Fibroblast of the aortic adventitia (primary cell): ENCODE results near the gene TMEM82. TPM values are rescaled to one million over a fixed set of nuclear protein-coding genes. Genes with fewer than 3 reads are reported as not detected.

Experiments
- DNase-seq: peaks from one replicate; pipeline ENCODE4 v3.0.0-alpha.2; 2010; ENCODE audit warnings: low read depth
- H3K4me3 ChIP-seq: 2 replicates; pipeline ENCODE4 v1.5.1; 2011; ENCODE audit warnings: low read depth, mild to moderate bottlenecking, control low read depth, low read length, moderate library complexity
- total RNA-seq: library from RNA; depleted of rRNA; stranded (reverse); fragments of >200 nt; gene quantifications from 2 replicates; pipeline ENCODE4 v1.2.3, GENCODE V29; 2012; ENCODE audit warnings: low replicate concordance
- TF ChIP-seq, protein P1 (sequence below): IDR thresholded peaks from 2 replicates; pipeline ENCODE4 v1.5.1; 2011; ENCODE audit warnings: mild to moderate bottlenecking, low read length, control low read depth, inconsistent platforms; ENCODE audit not compliant: insufficient read depth

The TMEM82 gene
- total RNA-seq, 1 donor: not detected

DNA sequence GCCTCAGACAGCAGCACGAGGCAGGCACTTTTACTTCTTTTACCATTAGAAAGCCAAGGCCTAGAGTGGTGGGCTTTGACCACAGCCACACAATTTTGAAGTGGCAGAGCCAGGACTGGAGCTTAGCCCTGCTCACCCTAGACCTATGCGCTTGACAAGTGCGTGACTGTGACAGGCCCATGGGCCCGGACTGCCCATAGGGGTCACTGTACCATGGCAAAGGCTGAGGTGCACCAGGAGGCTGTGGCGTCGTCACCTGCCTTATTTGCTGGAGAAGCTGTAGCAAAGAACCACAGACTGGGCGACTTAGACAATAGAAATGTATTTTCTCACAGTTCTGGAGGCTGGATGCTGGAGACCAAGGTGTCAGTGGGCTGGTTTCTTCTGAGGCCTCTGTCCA lies 2.6 kb upstream of the TMEM82 start:
- TF ChIP-seq, protein P1, sequence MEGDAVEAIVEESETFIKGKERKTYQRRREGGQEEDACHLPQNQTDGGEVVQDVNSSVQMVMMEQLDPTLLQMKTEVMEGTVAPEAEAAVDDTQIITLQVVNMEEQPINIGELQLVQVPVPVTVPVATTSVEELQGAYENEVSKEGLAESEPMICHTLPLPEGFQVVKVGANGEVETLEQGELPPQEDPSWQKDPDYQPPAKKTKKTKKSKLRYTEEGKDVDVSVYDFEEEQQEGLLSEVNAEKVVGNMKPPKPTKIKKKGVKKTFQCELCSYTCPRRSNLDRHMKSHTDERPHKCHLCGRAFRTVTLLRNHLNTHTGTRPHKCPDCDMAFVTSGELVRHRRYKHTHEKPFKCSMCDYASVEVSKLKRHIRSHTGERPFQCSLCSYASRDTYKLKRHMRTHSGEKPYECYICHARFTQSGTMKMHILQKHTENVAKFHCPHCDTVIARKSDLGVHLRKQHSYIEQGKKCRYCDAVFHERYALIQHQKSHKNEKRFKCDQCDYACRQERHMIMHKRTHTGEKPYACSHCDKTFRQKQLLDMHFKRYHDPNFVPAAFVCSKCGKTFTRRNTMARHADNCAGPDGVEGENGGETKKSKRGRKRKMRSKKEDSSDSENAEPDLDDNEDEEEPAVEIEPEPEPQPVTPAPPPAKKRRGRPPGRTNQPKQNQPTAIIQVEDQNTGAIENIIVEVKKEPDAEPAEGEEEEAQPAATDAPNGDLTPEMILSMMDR: no peak
- DNase-seq: no peak
- no peak overlapping the region for H3K4me3 ChIP-seq

DNA sequence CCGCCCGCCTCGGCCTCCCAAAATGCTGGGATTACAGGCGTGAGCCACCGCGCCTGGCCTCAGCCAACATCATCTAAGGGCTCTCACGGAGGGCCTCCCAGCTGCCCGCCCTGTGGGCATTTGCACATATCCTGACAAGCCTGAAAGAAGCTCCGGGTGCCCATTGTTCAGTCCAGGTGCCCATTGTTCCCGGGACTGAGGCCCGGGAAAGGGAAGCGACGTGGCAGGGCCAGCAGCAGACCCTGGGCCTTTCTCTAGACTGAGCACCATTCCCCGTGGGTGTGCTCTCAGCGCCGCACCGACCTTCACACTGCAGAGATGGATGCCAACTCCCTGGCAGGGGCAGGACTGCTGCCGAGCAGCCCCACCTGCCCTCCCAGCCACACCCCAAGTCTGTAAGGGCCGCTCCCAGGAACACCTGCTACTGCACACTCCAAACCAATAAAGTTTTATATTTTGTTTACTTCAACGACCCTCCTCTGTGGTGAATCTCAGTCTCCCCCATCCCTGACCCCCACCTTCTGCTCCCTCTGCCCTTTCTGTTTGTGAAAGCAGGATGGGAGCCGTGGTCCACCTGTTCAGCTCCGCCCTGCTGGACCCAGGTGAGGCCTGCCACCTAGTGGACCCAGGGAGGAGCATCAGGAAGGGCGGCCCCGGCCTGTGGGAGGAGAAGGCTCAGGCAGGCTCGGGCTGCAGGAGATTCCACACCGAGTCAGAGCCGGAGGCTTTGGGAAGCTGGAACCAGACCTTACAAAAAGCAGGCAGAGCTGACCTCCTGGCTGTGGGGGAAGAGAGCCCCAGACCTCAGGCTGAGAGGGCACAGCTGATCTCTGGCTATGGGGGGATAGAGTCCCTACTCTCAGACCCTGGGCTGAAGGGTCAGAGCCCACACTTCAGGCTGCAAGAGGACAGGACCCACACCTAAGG lies 1.1 kb upstream of the TMEM82 start:
- TF ChIP-seq, protein P1: peak; percentile 87
- H3K4me3 ChIP-seq: no peak overlapping the region
- DNase-seq: peak; percentile 58

DNA sequence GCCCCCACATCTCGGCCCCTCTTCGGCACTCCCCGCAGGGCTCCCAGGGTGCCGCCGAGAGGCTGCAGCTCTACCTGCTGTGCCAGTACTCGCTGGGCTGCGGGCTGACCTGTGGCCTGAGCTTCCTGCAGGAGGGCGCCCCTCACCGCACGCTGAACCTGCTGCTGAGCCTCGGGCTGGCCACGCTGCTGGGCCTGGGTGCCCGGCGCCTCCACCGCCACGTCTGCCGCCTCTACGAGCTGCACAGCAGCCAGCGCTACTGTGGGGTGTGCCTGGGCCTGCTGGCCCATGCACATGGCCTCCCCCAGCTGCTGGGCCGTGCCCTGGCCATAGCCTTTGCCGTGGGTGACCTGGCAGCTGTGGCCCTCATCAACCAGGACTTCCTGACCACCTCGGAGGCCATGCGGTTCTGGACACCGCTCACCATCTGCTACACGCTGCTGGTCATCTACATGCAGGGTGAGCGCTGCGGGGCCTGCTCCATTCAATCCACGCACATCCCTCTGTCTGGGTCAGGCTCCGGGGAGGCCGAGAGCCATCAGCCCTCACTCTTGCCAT lies 1.9 kb downstream of the TMEM82 start:
- TF ChIP-seq, protein P1: no peak
- no peak overlapping the region for H3K4me3 ChIP-seq
- DNase-seq: no peak

DNA sequence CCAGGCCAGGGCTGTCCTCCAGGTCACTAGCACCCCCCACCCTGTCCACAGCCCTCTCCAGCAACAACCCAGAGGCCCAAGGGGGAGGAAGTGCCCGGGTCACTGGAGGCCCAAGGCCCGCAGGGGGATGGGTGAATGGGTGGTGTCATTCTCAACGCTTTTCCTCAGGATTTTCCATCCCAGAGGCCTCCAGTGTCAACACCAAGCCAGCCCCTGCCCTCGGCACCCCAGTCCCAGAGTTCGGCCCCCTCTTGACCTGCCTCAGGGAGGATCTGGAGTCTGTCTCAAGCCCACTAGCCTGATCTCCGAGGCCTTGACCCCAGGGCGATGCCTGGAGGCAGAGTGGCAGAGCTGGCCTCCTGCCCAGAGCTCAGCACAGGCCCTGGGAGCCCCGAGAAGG lies 5.1 kb downstream of the TMEM82 start:
- DNase-seq: no peak
- TF ChIP-seq, protein P1: no peak

DNA sequence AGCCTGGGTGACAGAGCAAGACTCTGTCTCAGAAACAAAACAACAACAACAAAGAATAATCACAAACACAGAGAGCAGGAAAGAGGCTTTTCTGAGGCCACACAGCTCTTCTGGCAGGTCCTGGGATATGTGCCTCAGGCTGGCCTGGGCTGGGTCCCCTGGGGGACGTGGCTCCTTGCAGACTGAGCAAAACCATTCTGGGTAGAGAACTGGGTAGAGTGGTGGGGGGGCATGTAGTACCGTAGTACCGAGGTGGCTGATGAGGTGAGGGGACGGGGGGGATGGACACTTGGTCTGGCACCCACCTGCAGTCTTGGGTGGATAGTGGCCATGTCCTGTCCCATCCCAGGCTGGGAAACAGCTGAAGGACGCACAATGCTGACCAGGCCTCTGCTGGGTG lies 6.0 kb downstream of the TMEM82 start:
- TF ChIP-seq, protein P1: no peak
- no peak for DNase-seq
- no peak overlapping the region for H3K4me3 ChIP-seq

More for the DNA sequence above, 5.1 kb downstream of the TMEM82 start:
- H3K4me3 ChIP-seq: no peak overlapping the region

DNA sequence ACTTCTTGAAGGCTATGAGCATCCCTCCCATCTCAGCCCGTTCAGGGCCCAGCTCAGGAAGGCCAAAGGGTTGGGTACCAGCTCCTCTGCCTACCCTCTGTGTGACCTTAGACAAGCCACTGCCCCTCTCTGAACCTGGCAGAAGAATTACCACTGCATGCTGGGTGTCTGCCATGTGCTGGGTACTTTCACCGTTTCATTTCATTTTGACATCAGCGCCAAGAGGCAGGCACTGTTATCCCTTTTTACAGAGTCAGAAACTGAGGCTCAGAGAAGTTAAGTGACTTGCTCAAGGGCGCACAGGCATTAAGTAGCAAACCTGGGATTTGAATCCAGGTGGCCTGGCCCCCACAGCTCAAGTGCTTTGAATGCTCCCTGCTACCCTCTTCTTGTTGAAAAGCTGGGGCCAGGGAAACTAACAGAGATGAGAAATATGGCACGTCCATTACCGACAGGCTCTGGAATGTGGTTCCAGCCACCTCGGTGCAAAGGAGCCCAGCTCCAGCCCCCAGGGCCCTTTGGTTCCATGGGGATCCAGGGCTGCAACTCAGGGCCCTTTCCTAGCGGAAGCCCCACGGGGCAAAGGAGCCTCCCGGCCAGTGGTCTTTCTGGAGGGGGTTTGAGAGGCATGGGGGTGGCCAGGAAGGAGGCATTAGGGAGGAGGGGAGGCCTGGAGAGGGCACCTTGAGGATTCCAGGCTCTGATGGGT lies 6.5 kb downstream of the TMEM82 start:
- TF ChIP-seq, protein P1: no peak
- DNase-seq: no peak
- H3K4me3 ChIP-seq: no peak overlapping the region
